HepG2 (cell line): ENCODE measurements around the gene SLC2A11. TPM values are rescaled to one million over a fixed set of nuclear protein-coding genes. Genes with fewer than 3 reads are reported as not detected.

ENCODE experiments used
- ADNP ChIP-seq: sonication (generic); formaldehyde crosslinking; IDR thresholded peaks from 2 replicates; pipeline ENCODE4 v1.4.0; 2020; ENCODE audit warnings: missing genetic modification reagents
- ARNT ChIP-seq: fragments of 450-650 bp; IDR thresholded peaks from 2 replicates; pipeline ENCODE4 v1.6.1; 2017
- ATF7-NPFF ChIP-seq: sonication (generic); formaldehyde crosslinking; IDR thresholded peaks from 2 replicates; pipeline ENCODE4 v1.8.1; 2023; ENCODE audit warnings: mild to moderate bottlenecking, low read depth, missing genetic modification reagents, moderate library complexity
- GPN1 ChIP-seq: sonication (generic); formaldehyde crosslinking; IDR thresholded peaks from 2 replicates; pipeline ENCODE4 v1.5.1; 2020; ENCODE audit warnings: missing genetic modification reagents, borderline replicate concordance
- HDAC6 ChIP-seq: fragments of 200-600 bp; sonication (generic); IDR thresholded peaks from 2 replicates; pipeline ENCODE4 v1.7.0; 2017; ENCODE audit warnings: mild to moderate bottlenecking, antibody characterized with exemption, low read length, low read depth
- KDM3A ChIP-seq: IDR thresholded peaks from 2 replicates; pipeline ENCODE4 v1.6.1; 2018; ENCODE audit warnings: low read depth, missing compliant biosample characterization
- MBNL3 ChIP-seq: fragments of 250-450 bp; sonication (Bioruptor Pico); conservative IDR thresholded peaks from 2 replicates; pipeline ENCODE4 v1.8.0; 2022; ENCODE audit warnings: mild to moderate bottlenecking, inconsistent platforms
- REL ChIP-seq: sonication (generic); formaldehyde crosslinking; conservative IDR thresholded peaks from 2 replicates; pipeline ENCODE4 v1.8.0; 2022; ENCODE audit warnings: mild to moderate bottlenecking, missing genetic modification reagents, moderate library complexity
- RFX1 ChIP-seq: fragments of 450-650 bp; IDR thresholded peaks from 2 replicates; pipeline ENCODE4 v1.6.1; 2017
- SAFB2 ChIP-seq: sonication (generic); formaldehyde crosslinking; IDR thresholded peaks from 2 replicates; pipeline ENCODE4 v1.5.1; 2020; ENCODE audit warnings: missing genetic modification reagents, low read depth, mild to moderate bottlenecking, borderline replicate concordance
- SNAPC2 ChIP-seq: sonication (generic); formaldehyde crosslinking; IDR thresholded peaks from 2 replicates; pipeline ENCODE4 v1.8.1; 2022; ENCODE audit warnings: mild to moderate bottlenecking, missing genetic modification reagents
- TAF1 ChIP-seq: sonication (generic); formaldehyde crosslinking; IDR thresholded peaks from 2 replicates; pipeline ENCODE4 v1.4.0; 2020; ENCODE audit warnings: missing genetic modification reagents
- TP53 ChIP-seq: sonication (generic); formaldehyde crosslinking; conservative IDR thresholded peaks from 2 replicates; pipeline ENCODE4 v1.4.0; 2020; ENCODE audit warnings: missing genetic modification reagents
- ZBTB38 ChIP-seq: sonication (generic); formaldehyde crosslinking; IDR thresholded peaks from 2 replicates; pipeline ENCODE4 v1.5.1; 2020; ENCODE audit warnings: mild to moderate bottlenecking, missing genetic modification reagents
- ZBTB8A ChIP-seq: sonication (generic); formaldehyde crosslinking; IDR thresholded peaks from 2 replicates; pipeline ENCODE4 v1.4.0; 2020; ENCODE audit warnings: mild to moderate bottlenecking, low read depth, missing genetic modification reagents, borderline replicate concordance
- ZNF143 ChIP-seq: sonication (generic); formaldehyde crosslinking; IDR thresholded peaks from 2 replicates; pipeline ENCODE4 v1.4.0; 2020; ENCODE audit warnings: missing genetic modification reagents
- ZNF225 ChIP-seq: sonication (generic); formaldehyde crosslinking; IDR thresholded peaks from 2 replicates; pipeline ENCODE4 v1.4.0; 2020; ENCODE audit warnings: mild to moderate bottlenecking, missing genetic modification reagents
- ZNF317 ChIP-seq: sonication (generic); formaldehyde crosslinking; IDR thresholded peaks from 2 replicates; pipeline ENCODE4 v1.5.0; 2020; ENCODE audit warnings: mild to moderate bottlenecking, missing genetic modification reagents
- ZNF329 ChIP-seq: sonication (generic); formaldehyde crosslinking; IDR thresholded peaks from 2 replicates; pipeline ENCODE4 v1.9.0; 2021; ENCODE audit warnings: low read depth, mild to moderate bottlenecking, missing genetic modification reagents
- ZNF550 ChIP-seq: sonication (generic); formaldehyde crosslinking; IDR thresholded peaks from 2 replicates; pipeline ENCODE4 v1.4.0; 2020; ENCODE audit warnings: mild to moderate bottlenecking, missing genetic modification reagents, borderline replicate concordance
- ZNF660 ChIP-seq: sonication (generic); formaldehyde crosslinking; IDR thresholded peaks from 2 replicates; pipeline ENCODE4 v1.5.1; 2020; ENCODE audit warnings: mild to moderate bottlenecking, low read depth, missing genetic modification reagents, borderline replicate concordance
- polyA plus RNA-seq, 8 experiments: library from polyadenylated mRNA; depleted of rRNA in 3 of 8; stranded (reverse) in 7 of 8; unstranded in 1 of 8; fragments of >200 nt; fragmentation: Illumina TruSeq in 4 of 8; extraction: Trizol in 4 of 8; gene quantifications; 2 replicates each; pipeline versions ENCODE4 v1.2.1 to v1.2.3, GENCODE V29; 2011 to 2016; ENCODE audit warnings: low read depth in 4 of 8, missing spikeins in 1 of 8, mixed read lengths in 1 of 8; ENCODE audit not compliant: insufficient read depth in 1 of 8
- total RNA-seq, 5 experiments: library from RNA; depleted of rRNA; stranded (reverse); fragments of >200 nt; fragmentation: Illumina TruSeq; extraction: Trizol; gene quantifications; 2 replicates each; pipeline ENCODE4 v1.2.3, GENCODE V29; 2016; ENCODE audit warnings: low read depth in 1 of 5
- TF ChIP-seq, protein P1 (sequence below): sonication (generic); formaldehyde crosslinking; IDR thresholded peaks from 2 replicates; pipeline ENCODE4 v1.5.0; 2020; ENCODE audit warnings: mild to moderate bottlenecking, missing genetic modification reagents
- TF ChIP-seq, protein P2 (sequence below): sonication (generic); formaldehyde crosslinking; IDR thresholded peaks from 2 replicates; pipeline ENCODE4 v1.4.0; 2020; ENCODE audit warnings: missing genetic modification reagents
- TF ChIP-seq, protein P3 (sequence below): sonication (generic); formaldehyde crosslinking; IDR thresholded peaks from 2 replicates; pipeline ENCODE4 v1.5.0; 2020; ENCODE audit warnings: missing genetic modification reagents, mild to moderate bottlenecking, borderline replicate concordance
- TF ChIP-seq, protein P4 (sequence below): sonication (generic); formaldehyde crosslinking; conservative IDR thresholded peaks from 2 replicates; pipeline ENCODE4 v1.4.0; 2020; ENCODE audit warnings: missing genetic modification reagents

The SLC2A11 gene
- total and polyA plus RNA-seq, 2 of the 13 experiments (the other 11 are each of a cell fraction or from before 2014, with no cell fraction given): 15.2 to 15.4 TPM

DNA sequence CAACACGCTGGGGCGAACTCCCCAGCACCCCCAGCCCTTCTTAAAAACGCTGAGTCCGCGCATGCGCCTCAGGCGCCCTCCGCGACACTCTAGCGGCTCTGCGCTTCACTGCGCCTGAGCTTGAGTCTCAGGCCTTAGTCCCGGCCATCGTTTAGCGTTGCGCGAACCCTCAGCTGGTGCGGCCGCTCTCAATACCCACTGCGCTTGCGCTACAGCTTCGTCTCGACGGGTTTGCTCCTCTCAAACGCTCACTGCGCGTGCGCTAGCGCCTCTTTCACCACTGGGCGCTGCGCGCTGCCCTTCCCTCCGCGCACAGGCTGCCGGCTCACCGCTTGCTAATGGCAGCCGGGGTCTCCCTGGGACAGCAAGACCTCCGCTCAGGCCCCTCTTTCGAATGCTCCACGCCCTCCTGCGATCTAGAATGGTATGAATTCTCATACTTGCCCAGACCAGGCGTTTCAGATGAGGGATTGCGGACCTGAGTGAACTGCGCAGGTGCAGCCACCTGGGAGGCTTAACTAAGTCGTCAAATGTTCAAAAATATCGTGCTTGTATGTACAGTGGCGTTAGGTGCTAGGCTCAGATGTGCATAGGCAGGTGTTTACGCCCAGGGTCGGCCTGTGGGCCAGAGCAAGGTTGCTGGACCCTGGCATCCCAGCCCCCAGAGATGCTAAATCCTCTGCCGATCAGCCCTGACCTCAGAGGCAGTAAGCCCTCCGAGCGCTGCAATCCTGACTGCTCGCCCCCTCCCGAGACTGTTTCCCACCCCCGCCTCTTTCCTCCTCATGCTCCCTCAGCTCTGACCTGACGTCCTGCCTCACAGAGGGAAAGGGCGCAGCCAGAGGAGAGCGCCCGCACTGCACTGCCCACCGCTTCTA lies at the start of gene SLC2A11 (continued):
- TF ChIP-seq, protein P1, sequence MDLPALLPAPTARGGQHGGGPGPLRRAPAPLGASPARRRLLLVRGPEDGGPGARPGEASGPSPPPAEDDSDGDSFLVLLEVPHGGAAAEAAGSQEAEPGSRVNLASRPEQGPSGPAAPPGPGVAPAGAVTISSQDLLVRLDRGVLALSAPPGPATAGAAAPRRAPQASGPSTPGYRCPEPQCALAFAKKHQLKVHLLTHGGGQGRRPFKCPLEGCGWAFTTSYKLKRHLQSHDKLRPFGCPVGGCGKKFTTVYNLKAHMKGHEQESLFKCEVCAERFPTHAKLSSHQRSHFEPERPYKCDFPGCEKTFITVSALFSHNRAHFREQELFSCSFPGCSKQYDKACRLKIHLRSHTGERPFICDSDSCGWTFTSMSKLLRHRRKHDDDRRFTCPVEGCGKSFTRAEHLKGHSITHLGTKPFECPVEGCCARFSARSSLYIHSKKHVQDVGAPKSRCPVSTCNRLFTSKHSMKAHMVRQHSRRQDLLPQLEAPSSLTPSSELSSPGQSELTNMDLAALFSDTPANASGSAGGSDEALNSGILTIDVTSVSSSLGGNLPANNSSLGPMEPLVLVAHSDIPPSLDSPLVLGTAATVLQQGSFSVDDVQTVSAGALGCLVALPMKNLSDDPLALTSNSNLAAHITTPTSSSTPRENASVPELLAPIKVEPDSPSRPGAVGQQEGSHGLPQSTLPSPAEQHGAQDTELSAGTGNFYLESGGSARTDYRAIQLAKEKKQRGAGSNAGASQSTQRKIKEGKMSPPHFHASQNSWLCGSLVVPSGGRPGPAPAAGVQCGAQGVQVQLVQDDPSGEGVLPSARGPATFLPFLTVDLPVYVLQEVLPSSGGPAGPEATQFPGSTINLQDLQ: no peak
- TF ChIP-seq, protein P2, sequence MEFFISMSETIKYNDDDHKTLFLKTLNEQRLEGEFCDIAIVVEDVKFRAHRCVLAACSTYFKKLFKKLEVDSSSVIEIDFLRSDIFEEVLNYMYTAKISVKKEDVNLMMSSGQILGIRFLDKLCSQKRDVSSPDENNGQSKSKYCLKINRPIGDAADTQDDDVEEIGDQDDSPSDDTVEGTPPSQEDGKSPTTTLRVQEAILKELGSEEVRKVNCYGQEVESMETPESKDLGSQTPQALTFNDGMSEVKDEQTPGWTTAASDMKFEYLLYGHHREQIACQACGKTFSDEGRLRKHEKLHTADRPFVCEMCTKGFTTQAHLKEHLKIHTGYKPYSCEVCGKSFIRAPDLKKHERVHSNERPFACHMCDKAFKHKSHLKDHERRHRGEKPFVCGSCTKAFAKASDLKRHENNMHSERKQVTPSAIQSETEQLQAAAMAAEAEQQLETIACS (CRISPR knock-in tag): 0 out of 2 replicates have a peak, but pooled peaks have one; percentile 30
- TF ChIP-seq GPN1 (CRISPR knock-in tag) (no peak), ZNF225 (CRISPR knock-in tag) (peak; percentile 78), ADNP (CRISPR knock-in tag) (no peak), ARNT (no peak), SAFB2 (CRISPR knock-in tag) (no peak), SNAPC2 (CRISPR knock-in tag) (no peak), ZBTB8A (no peak), ZNF143 (peak; percentile 59; the same call in 1 of the 2 replicates), ZBTB38 (CRISPR knock-in tag) (0 out of 2 replicates have a peak, but pooled peaks have one; percentile 16), RFX1 (no peak), KDM3A (no peak), ZNF660 (CRISPR knock-in tag) (no peak; the same call in 1 of the 2 replicates), TP53 (CRISPR knock-in tag) (no peak), ZNF550 (CRISPR knock-in tag) (peak; percentile 83; the same call in 1 of the 2 replicates), ZNF317 (CRISPR knock-in tag) (peak; percentile 43; the same call in 1 of the 2 replicates), ATF7-NPFF (CRISPR knock-in tag) (peak; percentile 88), HDAC6 (no peak), TAF1 (CRISPR knock-in tag) (peak; percentile 66), MBNL3 (CRISPR knock-in tag) (no peak), REL (CRISPR knock-in tag) (no peak), ZNF329 (CRISPR knock-in tag) (no peak)
- TF ChIP-seq, protein P3, sequence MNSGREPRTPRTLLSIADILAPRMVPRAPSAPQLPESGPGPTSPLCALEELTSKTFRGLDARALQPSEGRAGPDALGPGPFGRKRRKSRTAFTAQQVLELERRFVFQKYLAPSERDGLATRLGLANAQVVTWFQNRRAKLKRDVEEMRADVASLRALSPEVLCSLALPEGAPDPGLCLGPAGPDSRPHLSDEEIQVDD (CRISPR knock-in tag): no peak
- TF ChIP-seq, protein P4, sequence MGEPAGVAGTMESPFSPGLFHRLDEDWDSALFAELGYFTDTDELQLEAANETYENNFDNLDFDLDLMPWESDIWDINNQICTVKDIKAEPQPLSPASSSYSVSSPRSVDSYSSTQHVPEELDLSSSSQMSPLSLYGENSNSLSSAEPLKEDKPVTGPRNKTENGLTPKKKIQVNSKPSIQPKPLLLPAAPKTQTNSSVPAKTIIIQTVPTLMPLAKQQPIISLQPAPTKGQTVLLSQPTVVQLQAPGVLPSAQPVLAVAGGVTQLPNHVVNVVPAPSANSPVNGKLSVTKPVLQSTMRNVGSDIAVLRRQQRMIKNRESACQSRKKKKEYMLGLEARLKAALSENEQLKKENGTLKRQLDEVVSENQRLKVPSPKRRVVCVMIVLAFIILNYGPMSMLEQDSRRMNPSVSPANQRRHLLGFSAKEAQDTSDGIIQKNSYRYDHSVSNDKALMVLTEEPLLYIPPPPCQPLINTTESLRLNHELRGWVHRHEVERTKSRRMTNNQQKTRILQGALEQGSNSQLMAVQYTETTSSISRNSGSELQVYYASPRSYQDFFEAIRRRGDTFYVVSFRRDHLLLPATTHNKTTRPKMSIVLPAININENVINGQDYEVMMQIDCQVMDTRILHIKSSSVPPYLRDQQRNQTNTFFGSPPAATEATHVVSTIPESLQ (CRISPR knock-in tag): no peak
